ENCODE data around the gene PHF21B. TPM values are rescaled to one million over a fixed set of nuclear protein-coding genes. Genes with fewer than 3 reads are reported as not detected.
"Not testable (repeated sequence)": the region's sequence is repeated elsewhere in the genome, so short reads cannot be mapped to it uniquely, and the experiment has no call there.

PHF21B gene
- total RNA-seq, 1 donor from 2014 or later: 0.30 TPM

DNA sequence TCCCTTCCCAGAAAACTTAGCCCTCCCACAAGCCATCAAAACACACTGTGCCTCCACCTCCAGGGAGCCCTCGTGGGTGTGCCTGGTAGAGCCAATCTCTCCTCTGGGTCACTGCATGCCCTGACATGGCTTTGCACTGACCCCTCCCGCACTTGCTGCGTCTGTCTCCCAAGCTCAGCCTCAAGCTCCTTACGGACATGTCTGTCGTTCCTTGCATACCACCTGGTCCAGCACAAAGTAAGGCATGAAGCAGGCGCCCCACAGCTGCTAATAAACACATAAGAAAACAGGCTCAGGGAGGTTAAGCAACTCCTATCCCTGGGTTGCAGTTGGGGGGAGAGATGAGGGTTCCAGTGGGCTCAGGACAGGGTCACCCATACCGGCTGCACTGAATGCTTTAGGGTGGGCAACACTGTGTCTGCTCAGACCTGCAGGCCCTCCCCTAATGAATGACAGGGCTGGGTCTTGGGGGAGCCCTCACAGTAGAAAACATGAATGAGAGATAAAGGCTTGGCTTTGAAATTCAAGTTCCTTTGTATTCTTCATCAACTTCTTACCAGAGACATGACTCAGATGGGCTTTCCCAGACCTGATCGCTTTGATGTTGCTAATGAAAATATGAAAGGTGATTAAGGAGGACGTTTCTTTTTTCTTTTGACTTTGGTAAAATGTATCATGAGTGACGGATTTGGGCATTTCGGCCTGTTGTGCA is 38.0 kb downstream of the PHF21B start:
- DNase-seq: no peak
- no peak for ATAC-seq (ENCODE audit: poor library complexity)
- intact Hi-C loops (cut with DNase I): no loop called here

DNA sequence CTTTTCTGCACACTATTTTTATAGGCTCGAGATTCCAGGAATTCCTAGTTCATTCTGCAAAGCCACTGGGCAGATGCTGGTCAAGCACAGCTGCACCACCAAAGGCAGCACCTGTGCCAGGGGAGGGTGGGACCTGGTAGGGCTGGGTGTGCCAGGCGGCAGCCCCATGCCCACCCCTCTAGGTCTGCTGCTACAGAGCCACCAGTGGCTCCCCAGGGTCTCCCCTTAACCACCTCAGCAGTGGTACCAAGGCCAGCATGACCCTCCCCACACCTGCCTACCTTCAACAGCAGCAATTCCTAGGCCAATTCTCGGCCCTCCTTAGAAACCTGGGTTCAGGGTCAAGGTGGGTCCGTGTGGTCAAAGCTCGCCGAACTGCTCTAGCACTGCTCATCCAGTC is 39.5 kb downstream of the PHF21B start:
- no peak for DNase-seq
- intact Hi-C loops (cut with DNase I): no loop called here
- ATAC-seq (ENCODE audit: poor library complexity): no peak

DNA sequence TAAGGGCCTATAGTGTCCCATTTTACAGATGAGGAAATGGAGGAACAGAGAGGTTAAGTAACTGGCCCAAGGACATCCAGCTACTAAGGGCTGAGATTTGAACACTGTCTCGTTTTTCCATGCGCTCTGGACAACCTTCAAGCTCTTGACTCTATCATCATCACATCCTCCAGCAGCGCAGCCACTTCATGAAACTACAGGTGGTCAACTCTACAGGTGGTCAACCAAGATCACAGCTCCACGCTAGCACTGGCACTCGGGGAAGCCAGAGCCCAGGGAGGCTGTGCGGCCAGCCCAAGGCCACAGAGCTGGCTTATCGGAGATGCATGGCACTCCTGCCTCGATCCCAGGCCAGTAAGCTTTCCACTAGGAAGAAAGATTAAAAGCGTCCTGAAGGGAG is 40.0 kb downstream of the PHF21B start:
- intact Hi-C loops (cut with DNase I): no loop called here
- DNase-seq (no peak), ATAC-seq (ENCODE audit: poor library complexity) (no peak)

DNA sequence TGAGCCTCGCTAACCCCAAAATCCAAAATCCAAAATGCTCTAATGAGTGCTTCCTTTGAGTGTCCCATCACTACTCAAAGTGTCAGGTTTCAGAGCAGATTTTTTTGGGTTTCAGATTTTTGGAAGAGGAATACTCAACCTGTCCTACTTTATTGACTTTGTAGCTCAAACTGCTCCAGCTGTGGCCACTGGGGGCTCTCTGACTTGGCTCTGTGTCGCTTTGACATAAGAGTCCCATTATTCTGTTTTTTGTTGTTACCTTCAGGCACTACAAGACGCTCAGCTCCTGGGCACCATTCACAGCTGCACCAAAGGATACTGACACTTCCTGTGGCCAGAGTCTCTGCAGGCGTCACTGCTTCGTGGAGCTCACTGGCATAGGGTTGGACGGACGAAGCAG is 41.1 kb downstream of the PHF21B start:
- no peak for ATAC-seq (ENCODE audit: poor library complexity)
- no peak for DNase-seq
- intact Hi-C loops (cut with DNase I): no loop called here

DNA sequence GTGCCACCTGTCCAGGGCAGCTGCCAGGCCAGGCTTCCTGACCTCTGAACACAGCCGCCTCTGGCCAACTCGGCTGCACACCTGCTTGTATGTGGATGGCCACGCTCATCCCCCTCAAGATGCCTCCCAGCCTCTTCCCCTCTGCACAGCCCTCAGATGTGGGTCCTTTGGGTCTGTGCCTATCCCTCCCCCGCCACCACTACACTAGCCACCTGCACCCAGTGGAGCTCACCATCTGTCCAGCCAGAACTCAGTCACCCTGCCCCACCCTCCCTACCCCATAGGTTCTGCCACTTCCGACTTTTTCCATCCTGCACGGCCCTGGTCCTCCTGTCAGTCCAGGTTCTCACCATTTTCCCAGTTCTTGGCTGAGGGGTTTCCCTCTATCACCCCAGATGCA is 44.6 kb downstream of the PHF21B start:
- intact Hi-C loops (cut with DNase I): no loop called here
- DNase-seq (no peak), ATAC-seq (ENCODE audit: poor library complexity) (no peak)

DNA sequence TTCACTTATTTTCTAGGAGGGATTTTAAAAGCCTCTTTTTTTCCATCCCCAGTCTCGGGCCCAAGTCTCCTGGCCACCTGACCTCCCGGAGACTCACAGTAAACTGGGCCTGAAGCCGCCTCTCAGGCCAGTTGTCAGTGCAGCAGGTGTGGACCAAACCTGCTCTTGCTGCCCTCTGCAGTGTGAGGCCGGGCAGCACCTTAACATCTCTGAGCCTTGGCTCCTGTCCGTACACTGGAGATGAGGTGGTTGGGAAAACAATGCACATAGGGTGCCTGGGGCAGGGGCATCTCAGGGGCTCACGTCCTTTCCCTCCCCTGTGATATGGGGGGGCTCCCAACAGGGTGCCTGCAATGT is 45.1 kb downstream of the PHF21B start:
- no peak for DNase-seq
- no peak for ATAC-seq (ENCODE audit: poor library complexity)
- intact Hi-C loops (cut with DNase I): no loop called here

DNA sequence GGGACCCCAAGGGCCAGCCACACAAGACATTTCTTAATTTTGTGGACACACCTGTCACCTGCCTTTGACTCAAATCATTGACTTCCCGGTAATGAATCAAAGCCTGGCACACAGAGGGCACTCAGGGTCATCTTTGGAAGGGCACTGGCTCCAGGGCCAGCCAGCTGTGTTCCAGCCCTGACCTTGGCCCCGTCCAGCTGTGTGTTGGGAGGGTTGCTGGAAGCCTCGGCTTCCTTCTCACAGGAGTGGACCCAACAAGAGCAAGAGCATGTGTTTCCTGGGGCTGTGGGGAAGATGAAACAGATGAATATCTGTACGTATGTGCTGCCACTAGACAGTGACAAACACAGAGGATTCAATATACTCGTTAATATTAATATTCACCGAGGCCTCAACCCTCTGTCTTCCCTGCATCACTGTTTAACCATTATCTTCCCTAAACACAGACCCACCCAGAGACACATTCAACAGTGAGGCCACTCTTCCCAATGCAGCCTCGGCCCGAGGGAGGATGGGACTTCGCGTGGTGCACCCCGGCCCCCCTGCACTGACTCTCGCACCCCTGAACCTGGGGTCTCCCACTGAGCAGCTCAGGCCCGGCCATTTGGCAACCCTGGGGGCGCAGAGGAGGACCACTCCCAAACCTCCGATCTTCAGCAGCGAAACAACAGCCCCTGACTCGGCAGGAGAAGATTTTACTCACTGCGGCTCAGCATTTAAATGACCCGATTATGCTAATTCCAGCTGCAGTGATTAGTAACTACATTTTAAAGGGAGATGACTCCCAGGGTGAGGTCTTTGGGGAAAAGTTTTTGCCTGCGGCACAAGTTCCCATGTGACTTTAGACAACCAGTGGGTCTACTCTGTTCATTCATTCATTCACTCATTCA is 45.7 kb downstream of the PHF21B start:
- DNase-seq (no peak), ATAC-seq (ENCODE audit: poor library complexity) (no peak)
- intact Hi-C loops (cut with DNase I): no loop called here

DNA sequence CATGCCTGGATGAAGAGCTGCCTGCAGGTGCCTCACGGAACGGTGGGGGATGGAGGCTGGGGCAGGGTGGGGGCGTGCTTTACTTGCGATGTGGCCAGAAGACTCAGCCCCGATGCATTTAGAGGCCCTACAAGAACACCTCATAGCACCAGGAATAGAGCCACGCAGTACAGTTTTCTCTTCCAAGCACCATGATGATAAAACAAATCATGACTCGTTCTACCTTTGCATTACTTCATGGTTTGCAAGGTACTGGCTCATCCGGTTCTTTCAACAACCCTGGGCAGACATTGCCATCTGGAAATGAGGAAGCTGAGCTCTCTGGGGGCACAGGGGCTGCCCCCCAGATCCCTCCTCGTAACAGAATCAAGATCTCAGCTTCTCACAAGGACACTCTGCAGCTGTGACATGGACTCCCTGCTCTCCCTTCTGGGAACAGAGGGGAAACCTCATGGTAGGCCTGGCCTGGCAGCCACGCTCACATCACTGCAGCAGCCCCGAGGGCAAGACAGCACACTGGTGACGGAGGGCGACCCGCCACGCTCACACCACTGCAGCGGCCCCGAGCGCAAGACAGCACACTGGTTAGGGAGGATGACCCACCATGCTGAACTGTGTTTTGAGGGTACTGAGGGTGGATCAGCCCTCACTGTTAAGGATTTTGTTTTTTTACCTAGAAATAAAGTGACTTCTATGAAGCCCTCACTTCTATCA is 46.9 kb downstream of the PHF21B start:
- no peak for ATAC-seq (ENCODE audit: poor library complexity)
- no peak for DNase-seq
- intact Hi-C loops (cut with DNase I): no loop called here

DNA sequence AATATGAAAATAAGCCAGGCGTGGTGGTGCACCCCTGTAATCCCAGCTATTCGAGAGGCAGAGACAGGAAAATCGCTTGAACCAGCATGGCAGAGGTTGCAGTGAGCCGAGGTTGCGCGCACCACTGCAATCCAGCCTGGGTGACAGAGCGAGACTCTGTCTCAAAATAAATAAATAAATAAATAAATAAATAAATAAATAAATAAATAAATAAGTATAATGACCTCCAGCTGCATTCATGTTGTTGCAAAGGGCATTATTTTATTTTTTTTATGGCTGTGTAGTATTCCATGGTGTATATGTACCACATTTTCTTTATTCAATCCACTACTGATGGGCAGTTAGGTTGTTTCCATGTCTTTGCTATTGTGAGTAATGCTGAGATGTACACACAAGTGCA is 48.1 kb downstream of the PHF21B start:
- intact Hi-C loops (cut with DNase I); ATAC-seq (ENCODE audit: poor library complexity); DNase-seq: not testable (repeated sequence)

DNA sequence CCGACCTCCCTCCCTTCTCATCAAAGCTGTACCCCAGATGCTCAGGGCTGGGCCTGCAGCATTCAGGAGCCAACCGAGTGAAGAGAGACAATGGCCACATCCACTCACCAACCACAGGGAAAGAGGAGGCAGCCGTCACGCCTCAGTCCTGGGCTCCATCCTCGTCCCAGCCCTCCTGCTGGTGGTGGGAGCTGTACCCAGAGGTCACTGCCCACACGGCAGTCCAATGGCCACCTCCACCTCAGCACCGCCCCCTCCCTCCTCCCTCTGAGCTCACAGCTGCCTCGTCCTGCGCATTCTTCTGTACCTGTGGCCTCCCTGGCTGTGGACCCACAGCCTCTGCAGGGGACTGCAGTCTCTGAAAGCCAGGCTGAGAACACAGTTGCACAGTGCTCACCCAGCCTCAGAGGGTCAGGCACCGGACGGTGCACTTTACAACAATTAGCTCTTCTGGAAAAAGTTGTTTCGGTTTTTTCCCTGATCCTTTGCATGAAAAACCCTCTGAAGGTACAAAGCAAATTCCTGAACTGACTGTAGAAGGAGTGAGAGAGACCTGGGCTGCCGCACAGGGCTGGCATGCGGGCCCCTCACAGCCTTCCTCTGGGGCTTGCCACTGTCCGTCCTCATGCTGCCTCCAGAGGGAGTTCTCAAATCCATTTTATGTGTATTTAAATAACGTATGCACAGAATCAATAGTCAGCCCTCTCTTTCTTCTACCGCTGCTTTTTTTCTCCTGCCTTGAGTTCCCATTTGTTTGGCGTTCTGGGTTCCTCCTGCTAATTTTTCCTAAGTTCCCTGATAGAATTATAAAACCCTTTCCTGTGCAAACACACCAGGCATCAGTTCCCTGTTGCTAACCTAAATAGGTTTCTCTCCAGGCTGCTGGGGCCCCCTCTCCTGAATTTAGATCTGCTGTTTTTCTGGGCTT is 52.7 kb downstream of the PHF21B start:
- no peak for ATAC-seq (ENCODE audit: poor library complexity)
- DNase-seq: no peak
- intact Hi-C loops (cut with DNase I): no loop called here

DNA sequence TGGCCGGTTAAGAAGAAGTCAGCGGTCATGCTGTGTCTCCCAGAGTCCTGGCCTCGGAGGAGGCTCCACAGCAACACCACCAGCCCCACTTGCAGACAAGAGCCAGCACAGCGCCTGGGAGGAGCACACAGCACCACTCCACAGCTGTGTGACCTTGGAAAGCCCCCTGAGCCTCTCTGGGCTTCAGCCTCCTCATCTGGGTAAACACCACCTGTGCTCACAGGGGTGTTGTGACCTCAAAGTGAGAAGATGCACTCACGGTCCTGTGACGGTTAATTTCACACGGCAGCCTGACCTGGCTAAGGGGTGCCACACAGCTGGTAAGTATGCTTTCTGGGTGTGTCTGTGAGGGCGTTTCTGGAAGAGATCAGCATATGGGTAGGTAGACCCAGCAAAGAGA is 54.7 kb downstream of the PHF21B start:
- no peak for DNase-seq
- ATAC-seq (ENCODE audit: poor library complexity): no peak
- intact Hi-C loops (cut with DNase I): no loop called here

DNA sequence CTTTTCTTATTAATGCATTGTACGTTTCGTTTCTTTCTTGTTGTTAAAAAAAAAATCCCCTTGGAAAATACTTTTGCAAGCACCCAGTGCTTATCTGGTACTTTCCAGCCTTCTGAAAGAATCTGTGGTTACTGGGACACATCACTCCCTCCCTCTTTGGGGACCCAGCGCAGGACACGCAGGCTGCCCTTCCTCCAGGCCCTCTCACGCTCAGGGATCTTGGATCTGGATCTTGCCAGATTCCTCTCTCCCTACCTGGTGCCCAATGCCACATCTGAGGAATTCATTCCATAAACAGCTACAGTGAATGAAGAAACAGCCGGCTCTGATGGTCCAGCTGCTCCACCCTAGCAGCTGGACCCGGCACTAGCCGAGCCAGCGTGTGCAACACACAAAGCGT is 55.7 kb downstream of the PHF21B start:
- ATAC-seq (ENCODE audit: poor library complexity) (no peak), DNase-seq (no peak)
- intact Hi-C loops (cut with DNase I): no loop called here

DNA sequence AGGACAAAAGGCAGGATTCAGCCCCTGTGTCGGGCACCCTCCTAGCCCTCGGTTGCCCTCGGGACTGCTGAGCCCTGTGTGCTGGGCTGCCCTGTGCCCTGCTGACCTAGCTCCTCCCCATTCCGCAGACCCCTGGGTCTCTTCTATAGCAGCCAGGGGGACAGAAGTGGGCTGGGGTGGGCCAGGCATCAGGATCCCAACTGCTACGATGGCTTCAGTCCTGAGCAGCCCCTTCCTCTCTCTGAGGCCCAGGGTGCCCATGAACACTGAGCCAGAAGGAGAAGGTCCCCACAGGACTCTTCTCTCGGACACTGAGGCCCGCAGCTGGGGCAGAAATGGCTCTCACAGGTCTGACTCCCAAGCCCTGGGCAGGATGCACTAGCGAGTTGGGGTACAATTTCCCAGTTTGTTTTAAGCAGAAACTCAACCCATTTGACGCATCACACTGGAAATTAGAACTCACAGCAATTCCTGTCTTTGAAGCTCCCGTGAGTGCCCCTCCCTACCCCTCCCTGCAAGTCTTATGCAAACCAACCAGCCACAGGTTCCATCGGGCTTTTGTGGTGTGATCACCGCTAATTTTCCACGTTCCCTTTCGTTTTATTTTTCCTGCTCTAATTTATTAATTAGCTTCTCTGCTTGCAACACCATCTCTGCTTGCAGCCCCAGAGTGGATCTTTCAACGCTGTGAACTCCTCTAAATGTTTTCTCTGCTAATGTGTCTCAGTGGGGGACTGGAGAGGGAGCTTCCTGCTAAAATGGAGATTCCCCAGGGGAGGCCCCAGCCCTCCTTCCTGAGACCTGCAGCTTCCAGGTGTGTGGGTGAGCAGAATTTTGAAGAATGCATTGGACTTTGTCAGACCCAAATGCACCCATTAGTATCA is 56.7 kb downstream of the PHF21B start:
- no peak for ATAC-seq (ENCODE audit: poor library complexity)
- intact Hi-C loops (cut with DNase I): no loop called here
- DNase-seq: no peak

DNA sequence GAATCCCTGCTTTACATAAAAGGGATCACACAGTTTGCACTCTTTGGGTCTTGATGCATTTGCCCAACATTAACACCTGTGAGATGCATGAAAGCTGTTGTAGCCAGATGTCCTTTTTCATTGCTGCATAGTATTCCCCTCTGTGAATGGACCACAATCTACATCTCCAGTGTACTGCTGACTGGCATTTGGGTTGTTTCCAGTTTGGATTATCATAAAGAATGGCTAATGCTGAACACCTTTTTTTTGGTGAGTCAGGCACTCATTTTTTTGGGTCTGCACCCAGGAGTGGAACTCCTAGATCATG is 58.3 kb downstream of the PHF21B start:
- DNase-seq: no peak
- intact Hi-C loops (cut with DNase I): no loop called here
- no peak for ATAC-seq (ENCODE audit: poor library complexity)

DNA sequence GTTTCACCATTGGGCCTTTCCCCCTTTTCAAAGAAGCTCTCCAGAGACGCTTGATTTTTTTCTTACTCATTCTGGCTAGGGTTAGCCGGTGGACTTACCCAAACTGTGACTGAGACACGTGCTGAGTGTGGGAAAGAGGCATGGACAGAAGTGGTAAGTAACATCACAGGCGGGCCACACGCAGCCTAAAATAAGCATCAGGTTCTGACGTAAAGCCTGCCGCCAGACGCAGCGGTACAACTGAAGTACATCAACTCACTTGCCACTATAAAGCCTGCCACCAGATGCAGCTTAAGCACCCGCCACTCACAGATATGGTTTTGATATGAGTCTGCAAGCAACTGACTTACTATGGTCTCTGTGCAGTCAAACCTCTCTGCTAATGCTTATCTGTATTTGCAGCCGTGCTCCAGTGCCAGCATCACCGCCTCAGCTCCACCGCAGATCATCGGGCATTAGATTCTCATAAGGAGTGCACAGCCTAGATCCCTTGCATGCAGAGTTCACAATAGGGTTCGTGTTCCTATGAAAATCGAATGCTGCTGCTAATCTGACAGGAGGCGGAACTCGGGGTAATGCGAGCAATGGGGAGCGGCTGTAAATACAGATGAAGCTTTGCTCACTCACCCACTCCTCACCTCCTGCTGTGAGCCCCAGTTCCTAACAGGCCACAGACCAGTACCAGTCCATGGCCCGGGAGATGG is 58.8 kb downstream of the PHF21B start:
- no peak for ATAC-seq (ENCODE audit: poor library complexity)
- DNase-seq: no peak
- intact Hi-C loops (cut with DNase I): no loop called here

DNA sequence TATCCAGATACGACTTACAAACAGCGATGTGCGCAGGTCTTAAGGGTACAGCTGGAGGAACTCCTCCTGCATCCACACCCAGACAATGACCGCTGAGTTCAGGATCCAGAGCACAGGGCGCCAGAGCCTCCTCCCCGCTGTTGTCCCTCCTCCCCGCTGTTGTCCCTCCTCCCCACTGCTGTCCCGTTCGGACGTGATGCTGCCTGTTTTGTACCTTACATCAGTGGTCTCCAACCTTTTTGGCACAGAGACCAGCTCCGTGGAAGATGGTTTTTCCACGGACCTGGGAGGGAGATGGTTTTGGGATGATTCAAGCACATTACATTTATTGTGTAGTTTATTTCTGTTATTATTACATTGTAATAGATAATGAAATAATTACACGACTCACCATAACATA is 62.0 kb downstream of the PHF21B start:
- intact Hi-C loops (cut with DNase I): no loop called here
- no peak for DNase-seq
- no peak for ATAC-seq (ENCODE audit: poor library complexity)

DNA sequence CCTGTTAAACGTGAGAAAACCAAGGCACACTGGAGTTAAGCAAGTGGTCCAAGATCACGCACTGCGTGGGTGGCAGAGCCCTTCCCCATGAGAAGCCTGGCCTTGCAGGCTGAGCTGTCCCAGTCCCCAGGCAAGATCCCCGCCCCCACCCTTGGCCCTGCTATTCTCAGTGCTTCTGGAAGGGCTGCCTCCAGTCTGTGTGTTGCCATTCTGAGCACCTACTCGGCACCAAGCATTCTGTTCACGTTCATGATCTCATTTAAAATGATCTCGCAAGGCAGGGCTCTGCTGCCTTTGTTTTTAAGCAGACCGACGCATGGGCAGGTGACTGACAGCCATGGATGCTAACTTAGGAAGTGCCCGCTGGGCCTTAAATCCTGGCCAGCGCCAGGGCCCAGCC is 62.8 kb downstream of the PHF21B start:
- intact Hi-C loops (cut with DNase I): no loop called here
- ATAC-seq (ENCODE audit: poor library complexity) (no peak), DNase-seq (no peak)

Data from Right ventricle myocardium superior (tissue), 1 donor.